H9 (cell line): Measurements from ENCODE around the gene DAAM1. TPM values are rescaled to one million over a fixed set of nuclear protein-coding genes. Genes with fewer than 3 reads are reported as not detected.

Source experiments
- DNase-seq: peaks from one replicate; pipeline ENCODE4 v3.0.0-alpha.2; 2017
- H2AFZ ChIP-seq: one replicate; pipeline ENCODE4 v1.6.1; 2013; ENCODE audit warnings: mild to moderate bottlenecking, low read length, control low read depth, moderate library complexity
- H2AK5ac ChIP-seq: 2 replicates; pipeline ENCODE4 v1.6.1; 2013; ENCODE audit warnings: low read length, control low read depth, mixed read lengths; ENCODE audit not compliant: insufficient read length
- H2BK120ac ChIP-seq: one replicate; pipeline ENCODE4 v1.6.1; 2013; ENCODE audit warnings: low read depth, mild to moderate bottlenecking, low read length, control low read depth, inconsistent platforms; ENCODE audit not compliant: poor library complexity, severe bottlenecking
- H2BK12ac ChIP-seq: 2 replicates; pipeline ENCODE4 v1.6.1; 2013; ENCODE audit warnings: low read length, control low read depth, mixed read lengths, low read depth; ENCODE audit not compliant: insufficient read length
- H2BK15ac ChIP-seq: 2 replicates; pipeline ENCODE4 v1.6.1; 2013; ENCODE audit warnings: low read depth, low read length, control low read depth
- H2BK20ac ChIP-seq: one replicate; pipeline ENCODE4 v1.6.1; 2013; ENCODE audit warnings: low read depth, mild to moderate bottlenecking, low read length, control low read depth, inconsistent platforms; ENCODE audit not compliant: poor library complexity, severe bottlenecking
- H2BK5ac ChIP-seq: 2 replicates; pipeline ENCODE4 v1.6.1; 2013; ENCODE audit warnings: low read length, control low read depth, mixed read lengths; ENCODE audit not compliant: insufficient read length
- H3K14ac ChIP-seq: 2 replicates; pipeline ENCODE4 v1.6.1; 2013; ENCODE audit warnings: low read length, control low read depth; ENCODE audit not compliant: insufficient read depth
- H3K18ac ChIP-seq: 2 replicates; pipeline ENCODE4 v1.6.1; 2013; ENCODE audit warnings: low read depth, mild to moderate bottlenecking, mixed read lengths, low read length, control low read depth; ENCODE audit not compliant: insufficient read length
- H3K23ac ChIP-seq: 2 replicates; pipeline ENCODE4 v1.6.1; 2013; ENCODE audit warnings: low read length, control low read depth, mixed read lengths, low read depth; ENCODE audit not compliant: insufficient read length
- H3K23me2 ChIP-seq: 2 replicates; pipeline ENCODE4 v1.6.1; 2013; ENCODE audit warnings: low read depth, mild to moderate bottlenecking, mixed read lengths, low read length, control low read depth; ENCODE audit not compliant: insufficient read length, poor library complexity, severe bottlenecking
- H3K27ac ChIP-seq: 2 replicates; pipeline ENCODE4 v1.5.1; 2013; ENCODE audit warnings: low read length, control low read depth, mixed read lengths, low read depth; ENCODE audit not compliant: insufficient read length
- H3K27me3 ChIP-seq: 2 replicates; pipeline ENCODE4 v1.6.1; 2013; ENCODE audit warnings: low read length, control low read depth, inconsistent platforms; ENCODE audit not compliant: insufficient read depth
- H3K4ac ChIP-seq: 2 replicates; pipeline ENCODE4 v1.6.1; 2013; ENCODE audit warnings: low read depth, mild to moderate bottlenecking, control low read depth, inconsistent platforms, low read length, moderate library complexity
- H3K4me1 ChIP-seq: 2 replicates; pipeline ENCODE4 v1.6.1; 2013; ENCODE audit warnings: low read length, control low read depth, inconsistent platforms; ENCODE audit not compliant: insufficient read depth
- H3K4me2 ChIP-seq: 2 replicates; pipeline ENCODE4 v1.6.1; 2013; ENCODE audit warnings: low read length, control low read depth, mixed read lengths; ENCODE audit not compliant: insufficient read length, insufficient read depth
- H3K56ac ChIP-seq: 2 replicates; pipeline ENCODE4 v1.6.1; 2013; ENCODE audit warnings: low read depth, mild to moderate bottlenecking, mixed read lengths, low read length, control low read depth; ENCODE audit not compliant: insufficient read length
- H3K79me1 ChIP-seq: 2 replicates; pipeline ENCODE4 v1.6.1; 2013; ENCODE audit warnings: low read depth, mild to moderate bottlenecking, moderate library complexity, low read length, control low read depth, inconsistent platforms; ENCODE audit not compliant: insufficient read depth, poor library complexity, severe bottlenecking
- H3K79me2 ChIP-seq: 2 replicates; pipeline ENCODE4 v1.6.1; 2013; ENCODE audit warnings: low read length, control low read depth, inconsistent platforms; ENCODE audit not compliant: insufficient read depth
- H3K9ac ChIP-seq: 2 replicates; pipeline ENCODE4 v1.6.1; 2013; ENCODE audit warnings: low read length, control low read depth, mixed read lengths; ENCODE audit not compliant: insufficient read length; ENCODE audit errors: extremely low read depth
- H3K9me3 ChIP-seq: one replicate; pipeline ENCODE4 v1.6.1; 2013; ENCODE audit warnings: low read depth, low read length, inconsistent platforms; ENCODE audit not compliant: control insufficient read depth
- H3T11ph ChIP-seq: one replicate; pipeline ENCODE4 v1.6.1; 2013; ENCODE audit warnings: mild to moderate bottlenecking, low read length, control low read depth, inconsistent platforms
- H4K20me1 ChIP-seq: one replicate; pipeline ENCODE4 v1.6.1; 2013; ENCODE audit not compliant: control insufficient read depth, insufficient read length, insufficient read depth
- H4K5ac ChIP-seq: 2 replicates; pipeline ENCODE4 v1.6.1; 2013; ENCODE audit warnings: low read depth, mild to moderate bottlenecking, mixed read lengths, low read length, control low read depth; ENCODE audit not compliant: insufficient read length
- H4K8ac ChIP-seq: replicated peaks from 2 replicates; pipeline ENCODE4 v1.6.1; 2013; ENCODE audit warnings: low read length, control low read depth, mixed read lengths, low read depth; ENCODE audit not compliant: insufficient read length
- H4K91ac ChIP-seq: 2 replicates; pipeline ENCODE4 v1.6.1; 2013; ENCODE audit warnings: low read depth, mild to moderate bottlenecking, moderate library complexity, mixed read lengths, low read length, control low read depth; ENCODE audit not compliant: insufficient read length
- H3K27ac Mint-ChIP-seq, 3 experiments: 2 replicates in 2 of 3; 3 replicates in 1 of 3; pipeline ENCODE4 v1.8.0; 2020 to 2021; ENCODE audit warnings: mixed read lengths in 3 of 3, mild to moderate bottlenecking in 1 of 3, moderate library complexity in 1 of 3
- H3K27me3 Mint-ChIP-seq: 2 replicates; pipeline ENCODE4 v1.8.0; 2021; ENCODE audit warnings: low read depth, mild to moderate bottlenecking, moderate library complexity, mixed read lengths
- H3K36me3 Mint-ChIP-seq, 3 experiments: 2 replicates in 2 of 3; 3 replicates in 1 of 3; pipeline ENCODE4 v1.8.0; 2020 to 2021; ENCODE audit warnings: low read depth in 3 of 3, mixed read lengths in 3 of 3; ENCODE audit not compliant: insufficient read depth in 1 of 3
- H3K4me1 Mint-ChIP-seq, 2 experiments: 2 replicates each; pipeline ENCODE4 v1.8.0; 2020; ENCODE audit warnings: mixed read lengths in 2 of 2
- H3K4me3 Mint-ChIP-seq, 2 experiments: 2 replicates in 1 of 2; 3 replicates in 1 of 2; pipeline ENCODE4 v1.8.0; 2020 to 2021; ENCODE audit warnings: mild to moderate bottlenecking in 2 of 2, mixed read lengths in 2 of 2, moderate library complexity in 1 of 2
- H3K9me3 Mint-ChIP-seq, 2 experiments: 2 replicates in 1 of 2; 3 replicates in 1 of 2; pipeline ENCODE4 v1.8.0; 2020; ENCODE audit warnings: mild to moderate bottlenecking in 2 of 2, mixed read lengths in 2 of 2, moderate library complexity in 1 of 2
- CTCF ChIP-seq: fragments of 200-600 bp; sonication (generic); conservative IDR thresholded peaks from 3 replicates; pipeline ENCODE4 v1.8.0; 2021; ENCODE audit warnings: antibody characterized with exemption, mild to moderate bottlenecking
- WGBS: extraction: QIAGEN DNeasy Blood & Tissue Kit; methylation state at CpG from one replicate; pipeline ENCODE4 v1.1.7; 2013; ENCODE audit warnings: missing lambda C conversion rate, low lambda C conversion rate, mixed read lengths; ENCODE audit not compliant: insufficient read length; ENCODE audit errors: extremely low coverage; 5-methylcytosine and 5-hydroxymethylcytosine counted together
- total RNA-seq: library from RNA; stranded (reverse); gene quantifications from 2 replicates; pipeline ENCODE4 v1.2.1, GENCODE V29; 2021

DAAM1 gene
- total RNA-seq, 1 experiment from 2014 or later = 19.5 TPM

DNA sequence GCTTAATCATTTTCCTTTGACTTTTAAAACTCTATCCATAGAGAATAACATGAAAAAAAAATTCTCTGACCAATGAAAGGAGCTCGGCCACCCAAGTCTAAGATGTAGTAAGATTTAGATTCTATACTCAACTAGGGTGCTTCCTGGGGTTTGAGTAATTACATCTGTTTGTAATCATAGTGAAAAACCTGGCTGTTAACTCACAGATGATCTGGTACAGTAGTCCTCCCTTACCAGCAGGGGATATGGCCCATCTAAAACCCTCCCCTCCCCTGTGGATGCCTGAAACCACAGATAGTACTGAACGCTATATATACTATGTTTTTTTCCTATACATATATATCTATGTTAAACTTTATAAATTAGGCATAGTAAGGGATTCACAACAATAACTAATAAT is 89.2 kb downstream of the DAAM1 start:
- H3K27ac ChIP-seq = no peak overlapping the region
- Mint-ChIP-seq H3K36me3 (peaks cover 0 to 2% (median 0%) of the 10 kb centered on the region in 3 experiments; a peak in 2 of 7 replicates), H3K4me3 (no peak overlapping the region), H3K9me3 (peaks cover 3% of the 10 kb centered on the region in 2 experiments; a peak in 1 of 5 replicates), H3K4me1 (peaks cover 3 to 5% of the 10 kb centered on the region in 2 experiments; a peak in 3 of 4 replicates), H3K27ac (no peak overlapping the region), H3K27me3 (no peaks in the 10 kb centered on the region)
- H3K56ac ChIP-seq = no peak overlapping the region
- H4K5ac ChIP-seq = no peak overlapping the region
- TF ChIP-seq CTCF = no peak
- H3K18ac ChIP-seq = no peak overlapping the region
- no peak overlapping the region for H2AK5ac ChIP-seq
- H2BK120ac ChIP-seq = no peak overlapping the region
- no peak overlapping the region for H2BK5ac ChIP-seq
- H2AFZ ChIP-seq = no peak overlapping the region
- no peaks in the 10 kb centered on the region for H3K4me1 ChIP-seq
- H3K79me2 ChIP-seq = no peaks in the 10 kb centered on the region
- no peak overlapping the region for H2BK12ac ChIP-seq
- no peak overlapping the region for H3K14ac ChIP-seq
- WGBS = no CpG with 5 or more reads among the region's 2 CpGs
- no peak for DNase-seq
- H4K91ac ChIP-seq = no peak overlapping the region
- no peak overlapping the region for H2BK15ac ChIP-seq
- H3K4me2 ChIP-seq = no peak overlapping the region
- no peaks in the 10 kb centered on the region for H3K27me3 ChIP-seq
- no peaks in the 10 kb centered on the region for H3K79me1 ChIP-seq
- no peak overlapping the region for H3T11ph ChIP-seq
- no peaks in the 10 kb centered on the region for H3K23me2 ChIP-seq
- H3K9ac ChIP-seq = no peak overlapping the region
- H3K23ac ChIP-seq = no peak overlapping the region
- H4K8ac ChIP-seq = no peak overlapping the region
- H3K4ac ChIP-seq = no peak overlapping the region
- no peak overlapping the region for H2BK20ac ChIP-seq
- H3K9me3 ChIP-seq = no peaks in the 10 kb centered on the region
- no peaks in the 10 kb centered on the region for H4K20me1 ChIP-seq
